T-helper 17 cell (primary cell): Measurements from ENCODE around the gene FAU. TPM values are rescaled to one million over a fixed set of nuclear protein-coding genes. Genes with fewer than 3 reads are reported as not detected.

Experiments
- ATAC-seq: fragments of 150-1000 bp; cut with Tn5 transposase; 2 replicates; pipeline ENCODE4 v1.10.0; 2021; ENCODE audit warnings: mild to moderate bottlenecking, moderate library complexity
- DNase-seq, 3 donors: peaks; one replicate each; pipeline versions ENCODE4 v3.0.0 to v3.0.0-alpha.2; 2020 to 2021
- H3K9me3 ChIP-seq: one replicate; pipeline ENCODE4 v1.7.0; 2013; ENCODE audit warnings: low read length, mild to moderate bottlenecking; ENCODE audit not compliant: control insufficient read depth, poor library complexity, severe bottlenecking
- H3K27ac Mint-ChIP-seq: one replicate; pipeline ENCODE4 v1.8.0; 2022; ENCODE audit warnings: mild to moderate bottlenecking, moderate library complexity, mixed read lengths
- H3K27me3 Mint-ChIP-seq: one replicate; pipeline ENCODE4 v1.8.0; 2022; ENCODE audit warnings: mixed read lengths
- H3K36me3 Mint-ChIP-seq: one replicate; pipeline ENCODE4 v1.8.0; 2022; ENCODE audit warnings: low read depth, mixed read lengths
- H3K4me1 Mint-ChIP-seq: one replicate; pipeline ENCODE4 v1.8.0; 2022; ENCODE audit warnings: mild to moderate bottlenecking, mixed read lengths
- H3K4me3 Mint-ChIP-seq: one replicate; pipeline ENCODE4 v1.8.0; 2022; ENCODE audit warnings: mild to moderate bottlenecking, moderate library complexity, mixed read lengths
- total RNA-seq, 4 donors: library from RNA in 2 of 4; stranded (reverse) in 2 of 4; gene quantifications; one replicate each; pipeline ENCODE4 v1.2.3 and lab custom pipeline; 2022 to 2026

The FAU gene
- total RNA-seq, 2 donors from 2014 or later: 1,401 to 1,408 TPM

GRCh38 chr11:65102142-65103095, 19.5 kb downstream of the FAU start:
- ATAC-seq: no peak
- H3K36me3 Mint-ChIP-seq: peaks cover 3% of the 10 kb centered on the region
- no peak overlapping the region for H3K27ac Mint-ChIP-seq
- no peak for DNase-seq
- peaks cover 18% of the 10 kb centered on the region for H3K4me1 Mint-ChIP-seq
- no peak overlapping the region for H3K4me3 Mint-ChIP-seq
- no peaks in the 10 kb centered on the region for H3K9me3 ChIP-seq
- H3K27me3 Mint-ChIP-seq: no peaks in the 10 kb centered on the region

GRCh38 chr11:65100674-65101350, 21.1 kb downstream of the FAU start:
- Mint-ChIP-seq H3K27me3 (no peaks in the 10 kb centered on the region), H3K27ac (no peak overlapping the region), H3K36me3 (no peaks in the 10 kb centered on the region), H3K4me1 (peaks cover 17% of the 10 kb centered on the region), H3K4me3 (no peak overlapping the region)
- ATAC-seq (no peak), DNase-seq (no peak)
- H3K9me3 ChIP-seq: no peaks in the 10 kb centered on the region

- H3K27ac Mint-ChIP-seq: peak overlapping the region; percentile 77
- H3K4me1 Mint-ChIP-seq: peaks cover 7% of the 10 kb centered on the region
- peak overlapping the region; percentile 89 for H3K4me3 Mint-ChIP-seq
- ATAC-seq (no peak), DNase-seq (no peak)
- H3K27me3 Mint-ChIP-seq: no peaks in the 10 kb centered on the region
- no peaks in the 10 kb centered on the region for H3K9me3 ChIP-seq
- H3K36me3 Mint-ChIP-seq: no peaks in the 10 kb centered on the region
Observed at GRCh38 chr11:65096926-65097325, 25.0 kb downstream of the FAU start.

GRCh38 chr11:65095974-65096806, 25.7 kb downstream of the FAU start, which contains the start of gene VPS51:
TSS of gene VPS51 (plus strand) at chr11:65096214. CDS start at chr11:65096251, 37 bp downstream.
- H3K4me1 Mint-ChIP-seq: peaks cover 7% of the 10 kb centered on the region
- no peaks in the 10 kb centered on the region for H3K27me3 Mint-ChIP-seq

GRCh38 chr11:65095427-65095826, 26.5 kb downstream of the FAU start:
- no peaks in the 10 kb centered on the region for H3K36me3 Mint-ChIP-seq
- ATAC-seq (no peak), DNase-seq (no peak)
- peaks cover 7% of the 10 kb centered on the region for H3K4me1 Mint-ChIP-seq
- no peak overlapping the region for H3K4me3 Mint-ChIP-seq
- peak overlapping the region; percentile 77 for H3K27ac Mint-ChIP-seq
- H3K9me3 ChIP-seq: no peaks in the 10 kb centered on the region
- no peaks in the 10 kb centered on the region for H3K27me3 Mint-ChIP-seq

More at GRCh38 chr11:65095974-65096806, 25.7 kb downstream of the FAU start, which contains the start of gene VPS51:
- peak within 1 kb of the TSS; percentile 89 for H3K4me3 Mint-ChIP-seq
- H3K27ac Mint-ChIP-seq: peak within 1 kb of the TSS; percentile 77
- no peaks in the 10 kb centered on the region for H3K9me3 ChIP-seq
- peak; percentile 65 to 74 (median 70) for DNase-seq
- H3K36me3 Mint-ChIP-seq: no peaks in the 10 kb centered on the region
- ATAC-seq: peak; percentile 91

GRCh38 chr11:65090628-65091027, 31.3 kb downstream of the FAU start:
- Mint-ChIP-seq H3K4me3 (no peak overlapping the region), H3K27ac (no peak overlapping the region), H3K4me1 (peaks cover 6% of the 10 kb centered on the region), H3K27me3 (no peaks in the 10 kb centered on the region), H3K36me3 (peaks cover 6% of the 10 kb centered on the region)
- no peaks in the 10 kb centered on the region for H3K9me3 ChIP-seq
- ATAC-seq (no peak), DNase-seq (no peak)

- Mint-ChIP-seq H3K36me3 (peaks cover 7% of the 10 kb centered on the region), H3K4me1 (peaks cover 10% of the 10 kb centered on the region), H3K27me3 (no peaks in the 10 kb centered on the region), H3K4me3 (no peak overlapping the region), H3K27ac (no peak overlapping the region)
- ATAC-seq (no peak), DNase-seq (no peak)
- no peaks in the 10 kb centered on the region for H3K9me3 ChIP-seq
Observed at GRCh38 chr11:65089621-65090020, 32.3 kb downstream of the FAU start.

- DNase-seq (no peak), ATAC-seq (no peak)
- H3K9me3 ChIP-seq: no peaks in the 10 kb centered on the region
- Mint-ChIP-seq H3K4me1 (peaks cover 22% of the 10 kb centered on the region), H3K27me3 (no peaks in the 10 kb centered on the region), H3K36me3 (peaks cover 10% of the 10 kb centered on the region), H3K27ac (peak overlapping the region; percentile 21), H3K4me3 (no peak overlapping the region)
Observed at GRCh38 chr11:65087827-65088226, 34.1 kb downstream of the FAU start.

GRCh38 chr11:65087216-65087615, 34.7 kb downstream of the FAU start:
- H3K4me1 Mint-ChIP-seq: peaks cover 22% of the 10 kb centered on the region
- H3K27me3 Mint-ChIP-seq: no peaks in the 10 kb centered on the region
- H3K9me3 ChIP-seq: no peaks in the 10 kb centered on the region
- no peak for ATAC-seq
- DNase-seq: no peak
- H3K27ac Mint-ChIP-seq: no peak overlapping the region
- no peak overlapping the region for H3K4me3 Mint-ChIP-seq
- peaks cover 10% of the 10 kb centered on the region for H3K36me3 Mint-ChIP-seq

GRCh38 chr11:65086809-65087208, 35.1 kb downstream of the FAU start:
- ATAC-seq (no peak), DNase-seq (no peak)
- no peak overlapping the region for H3K27ac Mint-ChIP-seq
- H3K9me3 ChIP-seq: no peaks in the 10 kb centered on the region
- peaks cover 22% of the 10 kb centered on the region for H3K4me1 Mint-ChIP-seq
- no peaks in the 10 kb centered on the region for H3K27me3 Mint-ChIP-seq
- H3K4me3 Mint-ChIP-seq: no peak overlapping the region
- peaks cover 10% of the 10 kb centered on the region for H3K36me3 Mint-ChIP-seq

- H3K36me3 Mint-ChIP-seq: peaks cover 10% of the 10 kb centered on the region
- no peaks in the 10 kb centered on the region for H3K9me3 ChIP-seq
- no peaks in the 10 kb centered on the region for H3K27me3 Mint-ChIP-seq
- H3K27ac Mint-ChIP-seq: peak overlapping the region; percentile 96
- no peak for ATAC-seq
- peak overlapping the region; percentile 98 for H3K4me3 Mint-ChIP-seq
- H3K4me1 Mint-ChIP-seq: peaks cover 22% of the 10 kb centered on the region
- DNase-seq: no peak
Observed at GRCh38 chr11:65085446-65085845, 36.5 kb downstream of the FAU start.

GRCh38 chr11:65084598-65085375, 37.1 kb downstream of the FAU start:
- H3K9me3 ChIP-seq: no peaks in the 10 kb centered on the region
- H3K4me1 Mint-ChIP-seq: peaks cover 22% of the 10 kb centered on the region
- H3K4me3 Mint-ChIP-seq: peak overlapping the region; percentile 98
- ATAC-seq (no peak), DNase-seq (no peak)
- peaks cover 10% of the 10 kb centered on the region for H3K36me3 Mint-ChIP-seq
- H3K27ac Mint-ChIP-seq: peak overlapping the region; percentile 96
- no peaks in the 10 kb centered on the region for H3K27me3 Mint-ChIP-seq
